Colon (tissue), 2 donors: ENCODE results near the gene MSANTD2.

Source experiments
- FAIRE-seq: peaks from 2 replicates; lab custom pipeline; 2012; peaks lifted over from hg19 to GRCh38; lab: Jason Lieb, UNC
- donor health status: control.
- donor health status: control.

Gene MSANTD2

GRCh38 chr11:124800226-124800929 lies at the start of gene MSANTD2:
MSANTD2 (minus strand) TSS chr11:124800406; CDS start chr11:124800380, 26 bp downstream.
- FAIRE-seq = no peak

GRCh38 chr11:124846070-124846673 lies 46.0 kb upstream of the MSANTD2 start:
- FAIRE-seq = no peak

DNA sequence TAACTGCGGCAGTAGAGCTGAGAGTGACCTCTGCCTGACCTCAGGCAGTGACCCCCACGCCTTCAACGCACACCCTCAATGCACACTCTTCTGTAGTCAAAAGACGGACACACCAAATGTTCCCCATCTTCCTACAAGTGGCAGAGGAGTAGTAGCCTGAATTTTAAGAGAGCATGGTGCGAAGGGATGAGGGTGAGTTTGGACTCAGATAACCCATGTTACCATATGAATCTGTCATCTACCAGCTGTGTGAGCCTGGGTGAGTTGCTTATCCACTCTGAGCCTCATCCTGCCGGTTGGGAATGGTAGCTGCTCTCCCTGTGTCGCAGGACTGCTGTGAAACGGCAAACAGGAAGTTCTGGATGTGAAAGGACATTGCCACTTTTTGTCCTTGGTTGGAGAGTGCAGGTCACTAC lies 44.5 kb upstream of the MSANTD2 start:
- no peak for FAIRE-seq

DNA sequence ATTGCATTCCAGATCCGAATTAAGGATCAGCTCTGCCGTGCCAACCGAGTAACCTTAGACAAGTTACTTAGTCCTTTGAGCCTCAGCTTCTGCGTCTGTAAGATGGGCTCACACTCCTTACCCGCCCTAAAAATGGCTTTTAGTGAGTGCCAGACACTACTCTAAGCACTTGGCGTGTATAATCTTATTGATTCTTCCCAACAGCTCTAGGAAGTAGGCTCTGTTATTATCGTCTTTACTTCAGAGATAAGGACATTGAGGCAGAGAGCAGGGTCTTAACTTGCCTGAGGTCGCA lies 43.4 kb upstream of the MSANTD2 start:
- FAIRE-seq = no peak

GRCh38 chr11:124842305-124842704 lies 42.1 kb upstream of the MSANTD2 start:
- FAIRE-seq = no peak

GRCh38 chr11:124841840-124842239 lies 41.6 kb upstream of the MSANTD2 start:
- no peak for FAIRE-seq

DNA sequence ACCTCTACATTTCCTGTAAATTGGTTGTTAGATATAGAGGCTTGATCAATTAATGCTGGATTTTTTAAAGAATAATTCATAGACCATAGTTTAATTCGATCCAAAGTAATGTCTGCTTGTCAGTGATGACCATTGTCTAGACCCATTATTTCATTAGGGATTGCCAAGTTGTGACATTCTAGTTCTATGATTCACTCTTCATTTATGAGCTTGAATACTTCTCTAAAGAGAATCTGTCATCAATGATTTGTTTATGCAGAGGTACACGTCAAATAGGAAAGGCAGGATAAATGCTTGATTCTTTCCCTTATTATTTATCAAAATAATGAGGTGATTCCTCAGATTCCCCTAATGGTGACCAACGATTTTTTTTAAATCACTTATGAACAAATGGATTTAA lies 41.0 kb upstream of the MSANTD2 start:
- no peak for FAIRE-seq

DNA sequence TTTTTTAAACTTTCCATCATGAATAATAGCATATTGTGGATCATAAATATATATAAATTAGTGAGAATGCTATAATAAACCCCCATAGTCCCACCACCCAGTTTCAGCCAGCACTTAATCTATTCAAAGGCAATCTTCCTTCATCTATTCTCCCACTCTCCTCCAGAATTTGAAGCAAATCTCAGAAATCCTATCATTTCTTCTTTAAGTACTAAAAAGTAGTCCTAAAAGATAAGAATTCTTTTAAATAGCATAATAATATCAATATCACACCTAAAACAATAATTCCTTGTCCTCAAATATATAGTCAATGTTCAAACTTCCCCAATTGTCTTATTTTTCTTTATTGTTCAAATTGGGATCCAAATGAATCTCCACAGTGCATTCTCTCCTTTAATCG lies 40.5 kb upstream of the MSANTD2 start:
- FAIRE-seq = no peak

- FAIRE-seq = no peak
These were observed 39.9 kb upstream of the MSANTD2 start for GRCh38 chr11:124839972-124840621.

DNA sequence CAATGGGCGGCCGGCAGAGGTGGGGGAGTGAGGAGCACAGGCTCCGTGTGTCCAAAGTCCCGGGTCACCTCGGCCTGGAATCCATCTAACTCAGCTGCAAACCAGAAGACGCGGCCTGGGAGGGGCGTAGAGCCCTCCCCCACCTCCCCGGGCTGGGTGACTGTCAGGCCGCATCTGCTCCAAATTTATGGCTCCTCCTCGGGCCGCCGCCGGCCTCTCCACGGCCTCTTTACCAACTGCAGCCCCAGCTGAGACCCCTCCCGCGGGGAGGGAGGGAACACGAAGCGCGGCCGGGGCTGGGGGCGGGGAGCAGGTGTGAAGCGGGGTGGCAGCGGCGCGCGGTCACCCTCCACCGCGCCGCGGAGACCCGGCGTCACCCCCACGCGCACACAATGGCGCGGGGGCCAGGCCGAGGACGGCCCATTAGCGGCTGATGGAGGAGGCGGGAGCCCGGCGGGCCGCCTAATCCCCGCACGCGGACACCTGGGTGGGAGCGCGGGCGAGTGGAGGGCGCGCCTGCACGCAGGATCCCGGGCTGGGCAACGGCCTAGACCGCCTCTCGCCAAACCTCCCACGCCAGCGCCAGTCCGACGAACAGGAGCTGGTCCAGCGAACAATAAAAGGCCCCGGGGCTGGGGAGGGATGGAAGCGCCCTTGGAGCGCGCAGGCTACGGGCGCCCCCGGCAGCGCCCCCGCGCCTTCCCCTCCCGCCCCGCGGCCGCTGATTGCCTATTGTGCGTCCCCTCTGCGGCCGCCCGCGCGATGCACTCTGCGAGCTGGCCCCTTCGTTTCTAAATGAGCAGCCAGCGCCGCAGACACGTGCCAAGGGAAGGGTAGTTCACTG lies 39.1 kb upstream of the MSANTD2 start:
- FAIRE-seq = no peak

GRCh38 chr11:124838805-124839127 lies 38.6 kb upstream of the MSANTD2 start:
- no peak for FAIRE-seq

DNA sequence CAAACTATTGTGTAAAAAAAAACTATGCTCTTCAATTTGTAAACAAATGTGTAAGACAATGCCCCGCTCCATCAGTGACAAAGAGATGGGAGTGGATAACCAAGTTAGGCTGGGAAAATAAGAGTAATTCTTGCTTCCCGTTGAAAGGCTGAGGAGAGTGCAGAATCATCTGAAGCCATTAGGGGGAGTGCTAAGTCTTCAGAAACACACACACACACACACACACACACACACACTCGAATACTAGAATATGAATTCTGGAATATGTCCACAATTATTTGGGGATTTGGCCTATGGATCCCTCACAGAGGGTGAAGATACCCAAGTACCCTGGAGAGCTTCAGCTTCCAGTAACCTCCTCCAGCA lies 37.3 kb upstream of the MSANTD2 start:
- no peak for FAIRE-seq

DNA sequence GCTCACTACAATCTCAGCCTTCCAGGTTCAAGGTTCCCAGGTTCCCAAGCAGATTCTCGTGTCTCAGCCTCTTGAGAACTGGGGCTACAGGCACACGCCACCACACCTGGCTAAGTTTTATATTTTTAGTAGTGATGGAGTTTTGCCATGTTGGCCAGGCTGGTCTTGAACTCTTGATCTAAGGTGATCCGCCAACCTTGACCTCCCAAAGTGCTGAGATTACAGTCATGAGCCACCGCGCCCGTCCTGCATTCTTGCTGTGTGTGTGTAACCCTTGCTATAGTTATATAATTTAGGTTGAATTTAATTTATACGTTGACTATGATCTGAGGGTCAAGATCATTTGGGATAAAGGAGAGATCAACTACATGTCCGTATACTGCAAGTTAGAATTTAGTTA lies 35.7 kb upstream of the MSANTD2 start:
- no peak for FAIRE-seq

DNA sequence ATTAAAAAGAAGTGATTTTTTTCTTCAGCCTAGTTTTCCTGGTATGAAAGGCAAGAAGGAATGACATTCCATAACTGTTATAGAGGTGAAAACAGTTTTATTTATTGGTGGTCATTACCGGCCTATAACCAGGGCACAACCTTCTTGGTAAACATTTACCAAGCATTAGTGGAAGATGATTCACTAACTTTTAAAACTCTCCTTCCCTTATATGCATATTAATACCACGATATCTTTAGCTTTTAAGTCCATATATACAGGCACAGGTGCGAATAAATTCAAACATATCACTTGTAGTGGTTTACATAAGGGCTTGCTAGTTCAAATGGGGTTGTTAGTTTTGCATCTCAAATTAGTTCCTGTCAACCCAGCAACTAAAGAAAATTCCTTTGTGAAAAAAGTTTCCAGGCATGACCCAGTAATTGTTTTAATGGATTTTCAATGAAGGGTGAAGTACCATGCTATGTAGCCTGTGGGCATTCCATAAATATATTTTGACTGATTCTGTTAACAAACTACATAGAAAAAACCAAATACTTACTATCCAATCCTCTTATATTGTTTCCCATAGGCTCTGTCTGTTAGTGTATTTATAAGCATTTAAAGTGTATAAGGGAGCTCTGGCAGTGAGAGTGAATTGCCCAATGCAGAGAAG lies 34.4 kb upstream of the MSANTD2 start:
- no peak for FAIRE-seq

DNA sequence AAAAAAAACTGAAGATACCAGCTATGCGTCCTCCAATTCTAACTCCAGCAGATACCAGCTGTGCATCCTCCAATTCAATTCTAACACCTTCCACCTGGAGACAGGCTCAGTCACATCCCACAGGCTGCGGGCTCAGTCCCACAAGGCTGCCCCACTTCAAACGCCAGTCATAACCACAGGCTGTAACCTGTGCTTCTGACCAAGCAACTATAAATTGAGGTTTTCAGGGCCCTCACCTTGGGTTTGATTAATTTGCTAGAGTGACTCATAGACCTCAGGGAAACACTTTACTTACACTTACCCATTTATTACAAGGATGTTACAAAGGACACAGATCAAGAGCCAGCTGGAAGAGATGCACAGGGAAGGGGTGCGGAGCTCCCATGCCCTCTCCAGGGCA lies 32.4 kb upstream of the MSANTD2 start:
- FAIRE-seq = no peak

GRCh38 chr11:124831897-124832296 lies 31.7 kb upstream of the MSANTD2 start:
- FAIRE-seq = no peak

DNA sequence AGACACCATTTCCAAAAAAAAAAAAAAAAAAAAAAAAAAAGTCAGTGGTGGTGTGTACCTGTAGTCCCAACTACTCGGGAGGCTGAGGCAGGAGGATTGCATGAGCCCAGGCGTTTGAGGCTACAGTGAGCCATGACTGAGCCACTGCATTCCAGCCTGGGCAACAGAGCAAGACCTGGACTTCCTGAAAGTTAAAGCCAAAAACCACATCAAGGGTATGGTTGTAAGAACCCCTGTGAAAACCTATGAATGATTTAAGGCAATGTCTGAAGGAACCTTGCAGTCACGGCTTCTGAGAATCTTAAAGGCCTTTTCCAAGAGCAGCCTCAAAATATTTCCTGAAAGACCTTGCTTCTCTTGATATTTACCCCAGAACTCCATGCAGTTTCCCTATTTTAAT lies 30.5 kb upstream of the MSANTD2 start:
- FAIRE-seq = no peak

GRCh38 chr11:124829986-124830385 lies 29.8 kb upstream of the MSANTD2 start:
- FAIRE-seq = no peak

- FAIRE-seq = no peak
These were observed 25.7 kb upstream of the MSANTD2 start for GRCh38 chr11:124825876-124826275.

DNA sequence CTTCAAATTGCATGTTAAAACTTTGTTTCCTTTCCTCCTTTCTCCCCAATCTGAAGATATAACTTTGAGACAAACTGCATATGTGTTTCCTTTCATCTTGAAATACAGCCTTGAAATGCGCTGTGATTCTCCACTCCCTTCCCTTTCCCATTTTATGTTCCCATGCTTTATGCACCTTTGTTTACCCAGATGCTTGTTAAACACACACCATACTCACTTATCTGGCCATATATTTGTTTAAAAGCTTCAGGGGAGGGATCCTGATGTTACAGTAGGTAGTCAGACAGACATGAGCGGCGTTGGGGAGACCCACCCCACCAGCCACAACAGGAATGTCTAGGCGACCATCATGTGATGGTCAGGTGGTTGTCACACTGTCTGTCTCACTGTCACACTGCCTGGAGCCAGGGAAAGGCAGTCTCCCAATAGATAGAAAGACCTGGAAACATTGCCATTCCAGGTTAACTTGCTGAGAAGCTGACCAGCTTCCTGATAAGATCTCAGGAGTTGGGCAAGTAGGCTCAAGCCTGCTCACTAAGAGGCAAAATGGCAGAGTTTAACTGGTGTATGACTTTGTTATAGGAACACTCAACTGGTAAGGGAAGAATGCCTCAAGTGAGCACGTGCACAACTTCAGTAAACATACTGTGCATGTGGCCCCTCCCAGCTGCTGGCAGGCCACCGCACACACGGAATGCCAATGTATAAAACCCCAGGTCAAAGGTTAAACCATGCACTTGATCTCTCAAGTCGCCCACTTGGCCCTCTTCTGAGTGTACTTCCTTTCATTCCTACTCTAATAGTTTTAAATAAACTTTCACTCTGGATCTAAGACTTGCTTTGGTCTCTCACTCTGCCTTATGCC lies 23.5 kb upstream of the MSANTD2 start:
- no peak for FAIRE-seq

DNA sequence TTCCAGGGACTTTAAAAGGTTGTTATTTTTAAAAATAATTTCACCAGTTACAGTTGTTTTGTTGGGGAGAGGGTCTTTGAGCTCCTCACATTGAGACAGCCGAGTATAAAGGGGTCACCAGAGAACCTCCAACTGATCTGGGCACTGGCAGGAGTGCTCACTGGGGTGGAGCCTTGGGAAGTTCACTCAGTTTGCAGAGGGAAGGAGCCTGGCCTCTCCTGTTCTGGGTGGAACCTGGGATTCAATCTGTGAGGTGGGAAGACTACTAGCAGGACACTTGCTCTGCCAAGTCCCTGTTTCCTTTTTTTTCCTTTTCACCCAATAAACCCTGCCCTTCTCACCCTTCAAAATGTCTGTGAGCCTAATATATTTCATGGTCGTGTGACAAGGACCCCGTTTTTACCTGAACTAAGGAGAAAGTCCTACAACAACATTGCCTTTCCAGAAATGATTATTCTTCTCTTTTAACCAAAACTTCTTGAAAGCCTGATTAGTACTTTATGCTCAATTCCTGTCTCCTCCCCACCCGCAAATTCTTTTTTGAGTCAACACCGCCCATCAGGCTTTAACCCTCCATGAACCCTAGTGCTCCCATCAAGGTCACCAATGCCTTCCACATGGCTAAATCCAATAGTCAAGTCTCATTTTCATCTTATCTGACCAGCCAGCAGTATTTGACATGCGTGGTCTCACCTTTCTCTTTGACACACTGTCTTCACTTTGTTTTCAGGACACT lies 22.0 kb upstream of the MSANTD2 start:
- no peak for FAIRE-seq
